Stimulated activated CD4-positive, alpha-beta T cell treated with anti-CD3 and anti-CD28 coated beads, Interleukin-1b, Interleukin-23, amount 100 ng/mL, for 4 hours (primary cell): ENCODE measurements around the gene NOP58.
"Not testable (repeated sequence)": the region's sequence is repeated elsewhere in the genome, so short reads cannot be mapped to it uniquely, and the experiment has no call there.

ENCODE experiments used
- DNase-seq, 2 donors: peaks; one replicate each; pipeline ENCODE4 v3.0.0-alpha.2; 2020; ENCODE audit warnings: low read depth in 2 of 2

The NOP58 gene, protein sequence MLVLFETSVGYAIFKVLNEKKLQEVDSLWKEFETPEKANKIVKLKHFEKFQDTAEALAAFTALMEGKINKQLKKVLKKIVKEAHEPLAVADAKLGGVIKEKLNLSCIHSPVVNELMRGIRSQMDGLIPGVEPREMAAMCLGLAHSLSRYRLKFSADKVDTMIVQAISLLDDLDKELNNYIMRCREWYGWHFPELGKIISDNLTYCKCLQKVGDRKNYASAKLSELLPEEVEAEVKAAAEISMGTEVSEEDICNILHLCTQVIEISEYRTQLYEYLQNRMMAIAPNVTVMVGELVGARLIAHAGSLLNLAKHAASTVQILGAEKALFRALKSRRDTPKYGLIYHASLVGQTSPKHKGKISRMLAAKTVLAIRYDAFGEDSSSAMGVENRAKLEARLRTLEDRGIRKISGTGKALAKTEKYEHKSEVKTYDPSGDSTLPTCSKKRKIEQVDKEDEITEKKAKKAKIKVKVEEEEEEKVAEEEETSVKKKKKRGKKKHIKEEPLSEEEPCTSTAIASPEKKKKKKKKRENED

DNA sequence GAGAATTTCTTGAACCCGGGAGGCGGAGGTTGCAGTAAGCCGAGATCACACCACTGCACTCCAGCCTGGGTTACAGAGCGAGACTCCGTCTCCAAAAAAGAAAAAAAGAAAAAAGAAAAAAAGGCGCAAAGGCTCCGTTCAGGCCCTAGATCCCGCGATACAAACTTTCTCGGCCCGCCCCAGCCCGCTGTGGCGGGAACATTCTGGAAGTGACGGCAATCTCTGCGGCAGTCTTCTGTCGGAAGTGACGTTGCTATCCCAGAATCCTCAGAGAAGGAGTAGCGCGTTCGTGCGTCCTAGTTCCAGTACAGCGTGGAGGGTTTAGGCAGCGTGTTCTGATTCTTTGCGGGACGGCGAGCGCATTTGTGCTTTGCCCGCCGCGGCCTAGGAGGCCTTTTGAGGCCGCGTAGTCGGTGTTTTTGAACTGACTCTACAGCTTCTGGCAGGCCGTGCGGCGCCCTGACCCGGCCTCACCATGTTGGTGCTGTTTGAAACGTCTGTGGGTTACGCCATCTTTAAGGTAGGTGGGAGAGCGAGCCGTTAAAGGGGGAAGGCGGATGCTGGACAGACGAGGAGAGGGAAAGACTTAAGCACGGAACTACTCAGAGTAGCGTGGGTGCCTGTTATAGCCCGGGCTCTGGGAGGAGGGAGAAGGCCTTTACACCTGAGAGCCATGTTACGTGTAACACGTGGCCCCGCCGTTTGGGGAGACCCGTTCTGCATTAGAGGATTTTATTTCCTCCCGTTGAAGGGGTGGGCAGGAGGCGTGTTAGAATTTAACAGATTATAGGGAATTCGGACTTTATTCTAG is at the start of gene NOP58:
Gene NOP58, plus strand, starts transcription at position 297 of the 811 bp plus-strand sequence. Its CDS starts 179 bp downstream, at position 476.
- DNase-seq: peak; percentile 74 to 80

DNA sequence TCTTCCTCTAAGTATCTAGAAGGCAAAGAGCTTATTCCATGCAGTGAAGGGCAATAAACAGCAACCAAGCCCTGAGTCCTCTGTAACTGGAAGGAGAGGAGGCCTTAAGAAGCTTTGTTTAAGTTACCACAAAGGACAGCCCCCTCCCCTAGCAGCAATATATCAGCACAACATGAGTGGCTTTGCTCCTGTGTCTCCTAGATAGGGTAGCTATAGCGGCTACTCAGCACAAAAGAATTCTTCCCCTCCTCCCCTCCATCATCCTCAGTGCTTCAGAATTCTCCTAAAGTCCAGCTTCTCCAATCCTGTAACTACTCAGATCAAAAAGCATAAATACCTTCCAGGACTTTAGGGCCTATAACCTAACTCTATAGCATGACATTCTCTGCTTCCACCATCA is 43.7 kb upstream of the NOP58 start:
- DNase-seq: no peak

DNA sequence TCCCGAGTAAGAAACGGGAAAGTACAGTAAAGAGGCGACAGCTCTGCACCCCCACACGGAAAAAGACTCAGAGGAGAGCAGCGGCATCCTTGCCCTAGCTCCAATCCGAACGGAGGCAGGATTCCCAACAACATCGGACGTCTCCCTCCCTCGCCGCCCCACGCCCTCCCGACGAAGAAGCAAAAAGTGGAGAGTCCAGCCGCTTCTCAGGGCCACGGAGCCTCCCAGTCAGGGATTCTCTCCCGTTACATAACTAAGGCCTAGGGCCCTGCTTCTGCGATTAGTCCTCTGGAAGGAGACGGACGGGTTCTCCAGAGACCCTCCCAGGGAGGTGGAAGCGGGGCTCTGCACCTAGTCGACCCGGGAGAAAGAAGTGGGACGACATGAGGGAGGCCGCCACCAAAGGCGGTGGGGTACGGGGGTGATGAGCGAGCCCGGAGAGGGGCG is 27.8 kb upstream of the NOP58 start:
- DNase-seq: peak in 1 of 2 donors; percentile 3

DNA sequence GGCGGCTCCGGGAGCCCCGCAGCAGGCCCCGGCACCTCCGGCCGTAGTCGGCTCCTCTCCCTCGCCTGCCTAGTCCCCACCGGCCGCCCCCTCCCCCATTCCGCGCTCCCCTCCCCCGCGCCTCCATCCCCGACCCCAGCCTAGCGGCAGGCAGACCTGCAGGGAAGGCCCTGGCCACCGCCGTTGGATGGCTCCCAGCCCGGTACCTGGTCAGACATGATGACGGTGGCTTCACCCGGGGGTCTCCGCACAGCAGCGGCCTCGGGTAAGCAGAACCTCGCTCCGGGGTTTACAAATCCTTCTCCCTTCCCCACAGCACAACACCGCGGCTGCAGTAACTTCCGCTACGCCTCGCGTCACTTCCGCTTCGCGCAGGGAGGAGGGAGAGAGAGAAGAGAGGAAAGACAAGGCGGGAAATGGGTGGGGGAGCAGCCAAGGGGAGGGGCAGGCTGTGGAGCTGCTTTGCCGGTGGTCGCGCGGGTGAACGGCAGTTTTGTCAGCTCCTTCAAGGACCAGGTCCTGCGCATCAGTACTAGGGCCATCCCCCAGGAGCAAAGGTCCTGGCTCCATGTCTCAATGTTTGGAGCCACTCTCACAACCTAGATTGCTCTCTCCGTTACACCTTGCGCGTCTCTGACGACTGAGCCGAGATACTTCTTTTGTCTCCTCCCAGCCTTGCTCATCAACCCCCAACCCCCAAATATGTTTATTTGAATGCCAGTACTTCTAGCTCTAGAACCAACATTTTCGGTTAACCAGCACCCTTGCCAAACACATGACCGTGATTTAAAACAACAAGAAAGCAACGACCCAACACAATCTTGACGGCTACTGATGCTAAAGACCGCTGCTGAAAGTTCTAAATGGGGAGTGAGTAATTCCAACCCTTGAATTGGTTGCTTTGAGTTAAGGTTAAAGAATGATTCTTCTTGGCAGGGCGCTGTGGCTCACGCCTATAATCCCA is 27.0 kb upstream of the NOP58 start, which contains the start of gene SUMO1:
Gene SUMO1, minus strand, starts transcription at position 364 of the 964 bp plus-strand sequence. Its CDS starts 146 bp downstream, at position 218.
- peak; percentile 78 to 79 for DNase-seq

DNA sequence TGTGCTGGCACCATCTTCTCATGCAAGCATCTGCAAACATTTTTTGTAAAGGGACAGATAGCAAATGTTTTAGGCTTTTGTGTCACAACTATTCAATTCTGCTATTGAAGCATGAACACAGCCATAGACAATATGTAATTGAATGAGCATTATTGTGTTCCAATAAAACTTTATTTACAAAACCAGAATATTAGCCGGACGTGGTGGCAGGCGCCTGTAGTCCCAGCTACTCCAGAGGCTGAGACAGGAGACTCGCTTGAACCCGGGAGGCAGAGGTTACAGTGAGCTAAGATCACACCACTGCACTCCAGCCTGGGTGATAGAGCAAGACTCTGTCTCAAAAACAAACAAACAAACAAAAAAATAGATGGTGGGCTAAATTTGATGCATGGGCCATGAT is 17.9 kb upstream of the NOP58 start:
- DNase-seq: not testable (repeated sequence)

DNA sequence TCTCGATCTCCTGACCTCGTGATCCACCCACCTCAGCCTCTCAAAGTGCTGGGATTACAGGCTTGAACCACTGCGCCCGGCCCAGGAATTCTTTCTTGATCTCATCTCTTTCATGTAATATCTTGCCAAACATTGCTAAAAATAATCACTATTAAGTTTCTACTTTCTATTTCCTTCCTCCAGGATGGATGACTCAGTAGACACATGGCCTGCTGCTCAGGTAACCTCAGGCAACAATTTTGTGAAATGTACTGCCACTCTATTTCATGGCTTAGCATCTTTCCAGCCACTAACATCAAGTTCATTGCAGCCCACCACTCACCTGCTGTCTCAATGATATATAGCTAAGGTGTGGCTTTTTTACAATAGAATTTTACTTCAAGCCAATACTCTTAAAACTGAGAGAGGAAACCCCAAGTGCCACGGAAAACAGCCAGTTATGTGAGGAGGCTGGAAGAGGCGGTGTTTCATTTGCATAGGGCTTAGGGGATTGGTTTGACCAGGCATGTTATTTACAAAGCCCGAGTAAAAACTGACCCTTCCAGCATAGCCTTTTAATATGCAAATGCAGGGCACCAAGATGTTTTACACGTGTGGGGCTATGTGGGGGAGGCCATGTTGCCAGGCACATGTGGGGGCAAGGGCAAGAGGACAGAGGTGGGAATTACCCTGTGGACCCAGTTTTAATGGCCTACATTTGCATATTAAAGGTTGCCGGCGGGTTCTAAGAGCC is 15.9 kb upstream of the NOP58 start:
- DNase-seq: no peak

DNA sequence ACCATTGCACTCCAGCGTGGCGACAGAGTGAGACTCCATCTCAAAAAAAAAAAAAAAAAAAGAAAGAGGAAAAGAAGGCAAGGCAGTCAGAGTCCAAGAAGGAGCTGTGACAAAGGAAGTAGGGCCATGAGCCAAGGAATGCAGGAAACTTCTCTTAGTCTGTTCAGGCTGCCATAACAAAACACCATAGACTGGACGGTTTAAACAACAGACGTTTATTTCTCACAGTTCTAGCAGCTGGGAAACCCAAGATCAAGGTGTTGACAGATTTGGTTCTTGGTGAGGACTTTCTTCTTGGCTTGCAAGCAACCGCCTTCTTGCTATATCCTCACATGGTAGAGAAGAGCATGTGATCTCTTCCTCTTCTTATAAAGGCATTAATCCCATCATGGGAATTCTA is 14.1 kb upstream of the NOP58 start:
- no peak for DNase-seq

DNA sequence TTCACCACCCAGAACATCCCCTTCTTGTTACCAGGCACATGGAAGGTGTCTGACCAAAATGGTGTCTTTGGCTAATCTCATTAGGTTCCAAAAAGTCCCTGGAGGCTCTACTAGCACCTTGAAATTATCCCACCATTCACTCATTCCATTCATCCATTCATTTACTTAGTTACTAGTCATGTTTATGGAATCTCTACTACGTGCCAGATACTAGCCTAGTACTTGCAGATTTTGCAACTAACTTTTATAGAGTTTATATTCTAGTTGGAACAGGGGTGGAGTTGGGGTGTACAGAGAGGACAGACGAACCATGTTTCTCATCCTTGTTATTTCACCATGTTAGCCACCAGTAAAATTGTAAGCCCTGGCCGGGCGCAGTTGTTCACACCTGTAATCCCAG is 4.0 kb upstream of the NOP58 start:
- no peak for DNase-seq

DNA sequence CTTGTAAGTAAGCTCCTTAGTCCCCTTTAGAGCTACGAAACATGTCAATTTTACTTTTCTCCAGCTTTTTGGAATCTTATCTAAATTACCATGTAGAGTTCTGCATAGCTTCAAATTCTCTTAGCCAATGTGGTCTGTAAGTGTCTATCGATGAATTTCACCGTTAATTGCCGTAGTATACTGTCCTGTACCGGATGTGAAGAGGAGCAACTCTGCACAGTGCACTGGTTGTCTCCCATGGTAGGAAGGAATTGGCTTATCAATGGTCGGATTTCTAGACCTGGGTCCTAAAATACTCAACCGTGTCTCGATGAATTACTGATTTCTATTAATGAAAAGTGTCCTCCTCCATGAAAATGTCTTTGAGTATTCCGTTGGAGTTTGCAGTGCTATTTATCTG is 1.9 kb downstream of the NOP58 start:
- DNase-seq: no peak

DNA sequence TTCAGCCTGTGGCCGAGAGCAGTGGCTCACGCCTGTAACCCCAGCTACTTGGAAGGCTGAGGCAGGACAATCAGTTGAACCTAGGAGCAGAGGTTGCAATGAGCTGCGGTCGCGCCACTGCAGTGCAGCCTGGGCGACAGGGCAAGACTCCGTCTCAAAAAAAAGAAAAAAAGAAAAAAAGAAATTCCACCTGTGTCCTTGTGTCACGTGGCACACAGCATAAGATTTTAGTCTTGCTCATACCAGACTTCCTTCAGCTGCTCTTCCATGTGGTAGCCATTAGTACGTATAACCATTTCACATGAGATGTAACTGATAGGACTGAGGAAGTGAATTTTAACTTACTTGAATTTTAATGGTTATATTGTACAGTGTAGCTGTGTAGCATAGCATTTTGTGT is 4.0 kb downstream of the NOP58 start:
- no peak for DNase-seq

DNA sequence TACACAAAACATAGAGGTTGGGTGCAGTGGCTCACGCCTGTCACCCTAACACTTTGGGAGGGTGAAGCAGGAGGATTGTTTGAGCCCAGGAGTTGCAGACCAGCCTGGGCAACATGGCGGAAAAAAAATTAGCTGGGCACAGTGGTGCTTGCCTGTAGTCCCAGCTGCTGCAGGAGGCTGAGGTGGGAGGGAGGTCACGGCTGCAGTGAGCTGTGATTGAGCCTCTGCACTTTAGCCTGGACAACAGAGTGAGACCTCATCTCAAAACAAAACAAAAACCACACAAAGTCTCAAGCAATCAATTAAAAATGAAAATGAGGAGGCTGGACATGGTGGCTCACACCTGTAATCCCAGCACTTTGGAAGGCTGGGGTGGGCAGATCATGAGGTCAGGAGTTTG is 4.9 kb downstream of the NOP58 start:
- no peak for DNase-seq

DNA sequence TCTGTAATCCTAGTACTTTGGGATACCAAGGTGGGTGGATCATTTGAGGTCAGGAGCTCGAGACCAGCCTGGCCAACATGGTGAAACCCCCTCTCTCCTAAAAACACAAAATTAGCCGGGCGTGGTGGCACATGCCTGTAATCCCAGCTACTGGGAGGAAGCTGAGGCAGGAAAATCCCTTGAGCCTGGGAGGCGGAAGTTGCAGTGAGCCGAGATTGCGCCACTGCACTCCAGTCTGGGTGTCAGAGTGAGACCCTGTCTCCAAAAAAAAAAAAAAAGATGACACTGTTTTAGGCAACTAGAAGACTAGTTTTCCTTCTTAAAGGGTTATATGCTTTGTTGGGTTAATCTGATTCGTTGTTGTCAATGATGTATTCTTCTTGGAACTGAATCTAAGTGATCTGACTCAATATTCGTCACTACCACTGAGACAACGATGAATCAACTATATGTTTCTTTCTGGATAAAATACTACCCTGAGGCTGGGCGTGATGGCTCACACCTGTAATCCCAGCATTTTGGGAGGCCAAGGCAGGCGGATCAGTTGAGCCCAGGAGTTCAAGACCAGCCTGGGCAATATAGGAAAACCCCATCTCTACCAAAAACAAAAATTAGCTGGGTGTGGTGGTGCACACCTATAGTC is 10.6 kb downstream of the NOP58 start:
- DNase-seq: not testable (repeated sequence)

DNA sequence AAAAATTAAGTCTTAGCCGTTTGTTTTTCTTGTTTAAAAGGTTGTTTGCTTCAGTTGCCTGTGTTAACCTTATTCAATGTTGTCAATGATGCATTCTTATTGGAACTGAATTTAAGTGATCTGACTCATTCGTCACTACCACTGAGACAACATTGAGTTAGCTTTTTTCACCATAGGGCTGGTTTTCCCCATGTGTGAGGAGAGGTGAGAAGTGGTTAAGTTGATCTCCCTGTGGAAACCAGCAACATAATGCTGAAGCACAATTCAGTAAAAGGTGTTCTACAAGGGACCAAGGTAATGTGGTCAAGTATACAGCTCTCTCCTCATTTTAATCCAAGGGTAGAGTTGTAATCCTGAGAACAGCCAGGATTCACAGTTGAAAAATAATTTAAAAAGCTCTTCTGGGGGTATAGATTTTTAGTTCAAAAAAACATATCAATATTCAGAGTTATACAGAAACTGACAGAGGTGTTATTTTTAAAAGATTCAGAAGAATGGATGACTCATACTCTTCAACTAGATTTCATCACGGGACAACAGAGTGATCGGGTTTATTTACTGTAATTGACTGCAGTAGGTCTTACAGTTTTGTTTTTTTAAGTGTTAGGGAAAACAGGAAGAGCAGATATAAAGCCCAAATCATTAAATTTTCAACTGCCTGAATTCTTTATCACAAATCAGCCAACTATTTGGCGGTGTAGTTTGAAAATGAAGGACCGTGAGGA is 12.6 kb downstream of the NOP58 start:
- DNase-seq: no peak

DNA sequence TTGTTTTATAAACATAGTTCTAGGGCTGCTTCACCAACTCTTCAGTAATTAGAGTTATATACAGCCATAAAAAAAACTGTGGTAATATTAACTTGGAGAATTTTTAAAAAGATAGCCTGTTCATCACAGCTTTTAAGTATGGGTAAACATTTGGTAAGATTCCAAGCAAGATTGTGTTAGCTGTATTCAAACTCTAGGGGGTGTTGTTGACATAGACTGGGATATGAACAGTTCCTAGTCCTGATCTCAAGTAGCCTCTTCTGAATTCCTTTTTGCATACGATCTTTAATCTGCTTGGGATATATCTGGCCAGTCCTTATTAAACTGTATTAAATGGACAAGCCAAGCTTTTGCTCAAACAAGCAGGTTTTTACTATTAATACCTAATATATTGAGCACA is 13.4 kb downstream of the NOP58 start:
- no peak for DNase-seq

DNA sequence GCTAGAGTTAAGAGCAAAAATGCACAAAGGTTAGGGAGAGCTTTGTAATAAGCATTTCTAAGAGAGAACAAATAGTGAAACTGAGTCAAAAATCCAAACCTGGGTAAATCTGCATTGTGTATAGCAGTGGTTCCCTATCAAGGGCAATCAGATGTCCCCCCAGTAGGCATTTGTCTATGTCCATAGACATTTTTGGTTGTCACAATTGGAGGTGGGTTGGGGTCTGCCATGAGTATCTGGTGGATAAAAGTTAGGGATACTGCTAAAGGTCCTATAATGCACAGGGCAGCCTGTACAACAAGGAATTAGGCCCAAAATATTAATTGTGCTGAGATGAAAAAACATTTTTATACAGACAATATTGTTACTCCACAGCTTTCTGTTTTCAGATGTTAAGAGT is 21.0 kb downstream of the NOP58 start:
- DNase-seq: no peak

DNA sequence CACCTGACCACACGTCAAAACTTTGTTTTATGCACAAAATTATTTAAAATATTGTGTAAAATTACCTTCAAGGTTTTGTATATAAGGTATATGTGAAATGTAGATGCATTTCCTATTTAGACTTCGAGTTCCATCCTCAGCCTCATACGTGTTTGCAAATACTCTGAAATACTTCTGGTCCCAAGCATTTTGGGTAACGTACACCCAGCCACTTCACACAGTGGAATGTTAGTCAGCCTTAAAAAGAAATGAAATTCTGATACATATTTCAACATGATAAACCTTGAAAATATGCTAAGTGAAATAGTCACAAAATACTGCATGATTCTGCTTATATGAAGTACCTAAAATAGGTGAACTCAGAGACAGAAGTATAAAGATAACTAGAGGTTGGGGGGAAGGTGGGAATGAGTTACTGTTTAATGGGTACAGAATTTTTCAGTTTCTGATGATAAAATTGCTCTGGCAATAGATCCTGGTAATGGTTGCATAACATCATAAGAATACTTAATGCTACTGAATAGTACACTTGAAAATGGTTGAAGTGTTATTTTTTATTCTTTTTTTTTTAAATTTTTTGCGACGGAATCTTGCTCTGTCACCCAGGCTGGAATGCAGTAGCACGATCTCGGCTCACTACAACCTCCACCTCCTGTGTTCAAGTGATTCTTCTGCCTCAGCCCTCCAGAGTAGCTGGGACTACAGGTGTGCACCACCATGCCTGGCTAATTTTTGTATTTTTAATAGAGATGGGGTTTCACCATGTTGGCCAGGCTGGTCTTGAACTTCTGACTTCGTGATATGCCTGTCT is 24.0 kb downstream of the NOP58 start:
- DNase-seq: no peak

DNA sequence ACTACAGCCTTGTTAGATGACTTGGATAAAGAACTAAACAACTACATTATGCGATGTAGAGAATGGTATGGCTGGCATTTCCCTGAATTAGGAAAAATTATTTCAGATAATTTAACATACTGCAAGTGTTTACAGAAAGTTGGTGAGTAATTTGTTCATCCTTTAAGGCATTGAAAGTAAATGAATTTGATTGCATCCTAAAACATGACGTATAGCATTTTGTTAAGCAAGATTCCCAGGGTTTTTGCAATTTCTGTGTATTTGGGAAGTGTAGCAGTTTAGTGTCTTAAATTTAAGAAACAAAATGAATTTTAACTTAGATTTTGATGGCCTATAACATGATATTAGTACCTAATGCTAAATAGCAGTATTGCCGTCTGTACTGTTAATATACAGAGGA is 24.8 kb downstream of the NOP58 start:
- DNase-seq: no peak

DNA sequence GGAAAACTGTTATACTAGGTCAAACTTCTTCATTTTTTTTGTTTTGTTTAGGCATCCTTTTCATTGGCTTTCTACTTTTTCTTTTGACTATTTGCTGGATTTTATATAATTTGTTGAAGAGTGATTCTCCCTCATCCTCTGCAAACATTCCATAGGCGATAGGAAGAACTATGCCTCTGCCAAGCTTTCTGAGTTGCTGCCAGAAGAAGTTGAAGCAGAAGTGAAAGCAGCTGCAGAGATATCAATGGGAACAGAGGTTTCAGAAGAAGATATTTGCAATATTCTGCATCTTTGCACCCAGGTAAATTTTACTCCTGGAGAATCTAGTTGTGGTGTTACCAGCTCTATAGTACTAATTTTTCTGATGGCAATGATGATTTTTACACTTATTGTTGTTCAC is 25.4 kb downstream of the NOP58 start:
- no peak for DNase-seq

DNA sequence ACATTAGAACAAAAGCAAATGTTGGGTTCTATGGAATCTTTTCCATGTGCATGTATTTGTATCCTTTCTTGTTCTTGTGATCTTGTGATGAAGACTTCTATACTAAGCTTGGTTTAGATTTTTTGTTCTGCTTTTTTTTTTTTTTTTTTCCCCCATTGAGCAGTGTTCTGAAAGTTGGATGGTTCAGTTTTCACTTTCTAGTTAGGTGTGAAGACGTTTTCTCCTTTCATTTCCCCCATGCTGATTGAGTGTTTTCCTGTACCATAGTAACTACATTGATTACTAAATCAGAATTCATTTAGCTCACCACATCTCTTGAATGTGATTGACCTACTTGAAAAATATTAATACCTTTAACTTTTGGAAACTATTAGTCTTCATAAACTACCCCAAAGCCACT is 34.1 kb downstream of the NOP58 start:
- DNase-seq: no peak
